Stomach (tissue), 9 donors: Measurements from ENCODE around the gene DYNC1I2. TPM values are rescaled to one million over a fixed set of nuclear protein-coding genes. Genes with fewer than 3 reads are reported as not detected.

Experiments
- DNase-seq, 2 donors: peaks; one replicate each; pipeline versions ENCODE4 v3.0.0 to v3.0.0-alpha.2; 2013 to 2019
- H3K27ac ChIP-seq, 5 donors: fragments of 200-600 bp in 4 of 5; sonication (generic) in 4 of 5; one replicate each; pipeline ENCODE4 v1.5.1; 2013 to 2019; ENCODE audit warnings: mild to moderate bottlenecking in 1 of 5, moderate library complexity in 1 of 5
- H3K27me3 ChIP-seq, 3 donors: fragments of 200-600 bp; sonication (generic); one replicate each; pipeline ENCODE4 v1.5.1; 2017 to 2019; ENCODE audit warnings: mixed run types in 1 of 3
- H3K36me3 ChIP-seq, 4 donors: fragments of 200-600 bp; sonication (generic); 1 replicate in 3 of 4; 2 replicates in 1 of 4; pipeline ENCODE4 v1.5.1; 2016 to 2019
- H3K4me1 ChIP-seq, 4 donors: fragments of 200-600 bp; sonication (generic); one replicate each; pipeline ENCODE4 v1.5.1; 2016 to 2019
- H3K4me3 ChIP-seq, 4 donors: fragments of 200-600 bp; sonication (generic) in 3 of 4; one replicate each; pipeline ENCODE4 v1.5.1; 2016 to 2019; ENCODE audit warnings: mild to moderate bottlenecking in 1 of 4
- H3K9me3 ChIP-seq, 4 donors: fragments of 200-600 bp; sonication (generic); one replicate each; pipeline ENCODE4 v1.5.1; 2016 to 2019
- EP300 ChIP-seq: sonication (generic); formaldehyde crosslinking; IDR thresholded peaks from one replicate; pipeline ENCODE4 v1.6.1; 2017; ENCODE audit warnings: antibody characterized with exemption
- POLR2A ChIP-seq, 4 donors: fragments of 450-650 bp; IDR thresholded peaks; one replicate each; pipeline ENCODE4 v1.6.1; 2016; ENCODE audit warnings: antibody characterized with exemption in 4 of 4, control low read depth in 2 of 4, mild to moderate bottlenecking in 1 of 4, moderate library complexity in 1 of 4
- POLR2AphosphoS5 ChIP-seq, 3 donors: sonication (generic); formaldehyde crosslinking; IDR thresholded peaks; one replicate each; pipeline ENCODE4 v1.6.1; 2016; ENCODE audit warnings: antibody characterized with exemption in 3 of 3
- WGBS, 5 donors: extraction: QIAGEN DNeasy Blood & Tissue Kit in 3 of 5; methylation state at CpG; one replicate each; pipeline versions ENCODE4 v1.1.5 to v1.1.7; 2013 to 2018; 5-methylcytosine and 5-hydroxymethylcytosine counted together
- intact Hi-C: fragments of 100-400 bp; cut with DNase I; formaldehyde crosslinking; loops from one replicate; pipeline ENCODE4 v1.15.1; 2023; ENCODE audit warnings: low total_unique reads
- polyA plus RNA-seq, 3 donors: library from polyadenylated mRNA; stranded (reverse); fragments of 200-250 nt; gene quantifications; one replicate each; pipeline ENCODE4 v1.2.3, GENCODE V29; 2013
- total RNA-seq, 5 donors: library from RNA; depleted of rRNA; stranded (reverse); fragments of >200 nt; gene quantifications; one replicate each; pipeline versions ENCODE4 v1.1.0 to v1.2.3, GENCODE V29; 2014 to 2016
- TF ChIP-seq, protein P1 (sequence below), 7 experiments: fragments of 450-650 bp in 4 of 7; fragments of 200-600 bp in 3 of 7; sonication (generic) in 3 of 7; IDR thresholded peaks; one replicate each; pipeline ENCODE4 v1.5.1; 2016 to 2019; ENCODE audit warnings: antibody characterized with exemption in 7 of 7, control low read depth in 2 of 7, mild to moderate bottlenecking in 1 of 7
- donor health status: healthy with polysubstance abuse.
- donor health status: Bipolar disorder and iron deficiency.
- donor health status: healthy.

Gene DYNC1I2
- total and polyA plus RNA-seq, 8 donors = 57.1 to 494 (median 90.5) TPM

DNA sequence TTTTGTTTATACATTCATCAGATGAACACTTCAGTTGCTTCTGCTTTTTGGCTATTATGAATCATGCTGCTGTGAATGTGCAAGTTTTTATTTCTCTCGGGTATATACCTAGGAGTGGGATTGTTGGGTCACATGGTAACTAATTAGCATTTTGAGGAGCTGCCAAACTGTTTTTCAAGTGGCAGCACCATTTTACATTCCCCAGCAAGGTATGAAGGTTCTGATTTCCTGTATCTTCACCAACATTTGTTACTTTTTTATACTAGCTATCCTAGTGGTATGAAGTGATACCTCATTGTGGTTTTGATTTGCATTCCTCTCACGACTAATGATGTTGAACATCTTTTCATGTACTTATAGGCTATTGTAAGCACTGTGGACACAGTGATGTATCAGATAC, 53.9 kb downstream of the DYNC1I2 start:
- no peak for DNase-seq
- H3K4me1 ChIP-seq = no peaks in the 10 kb centered on the region
- intact Hi-C loops = no loop called here
- no peak for TF ChIP-seq EP300
- TF ChIP-seq, protein P1, sequence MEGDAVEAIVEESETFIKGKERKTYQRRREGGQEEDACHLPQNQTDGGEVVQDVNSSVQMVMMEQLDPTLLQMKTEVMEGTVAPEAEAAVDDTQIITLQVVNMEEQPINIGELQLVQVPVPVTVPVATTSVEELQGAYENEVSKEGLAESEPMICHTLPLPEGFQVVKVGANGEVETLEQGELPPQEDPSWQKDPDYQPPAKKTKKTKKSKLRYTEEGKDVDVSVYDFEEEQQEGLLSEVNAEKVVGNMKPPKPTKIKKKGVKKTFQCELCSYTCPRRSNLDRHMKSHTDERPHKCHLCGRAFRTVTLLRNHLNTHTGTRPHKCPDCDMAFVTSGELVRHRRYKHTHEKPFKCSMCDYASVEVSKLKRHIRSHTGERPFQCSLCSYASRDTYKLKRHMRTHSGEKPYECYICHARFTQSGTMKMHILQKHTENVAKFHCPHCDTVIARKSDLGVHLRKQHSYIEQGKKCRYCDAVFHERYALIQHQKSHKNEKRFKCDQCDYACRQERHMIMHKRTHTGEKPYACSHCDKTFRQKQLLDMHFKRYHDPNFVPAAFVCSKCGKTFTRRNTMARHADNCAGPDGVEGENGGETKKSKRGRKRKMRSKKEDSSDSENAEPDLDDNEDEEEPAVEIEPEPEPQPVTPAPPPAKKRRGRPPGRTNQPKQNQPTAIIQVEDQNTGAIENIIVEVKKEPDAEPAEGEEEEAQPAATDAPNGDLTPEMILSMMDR (IDR thresholded peaks at IDR 0.05) = no peak
- no peak for TF ChIP-seq POLR2AphosphoS5 (IDR thresholded peaks at IDR 0.05)
- TF ChIP-seq POLR2A (IDR thresholded peaks at IDR 0.05) = no peak
- no peaks in the 10 kb centered on the region for H3K9me3 ChIP-seq
- H3K27ac ChIP-seq = no peak overlapping the region
- no peak overlapping the region for H3K4me3 ChIP-seq
- peaks cover 17 to 94% (median 91%) of the 10 kb centered on the region in 4 donors for H3K36me3 ChIP-seq
- WGBS, 5 donors = 60 to 87% (median 69%) methylated on average over 2 of the region's 2 CpGs
- H3K27me3 ChIP-seq = no peaks in the 10 kb centered on the region

DNA sequence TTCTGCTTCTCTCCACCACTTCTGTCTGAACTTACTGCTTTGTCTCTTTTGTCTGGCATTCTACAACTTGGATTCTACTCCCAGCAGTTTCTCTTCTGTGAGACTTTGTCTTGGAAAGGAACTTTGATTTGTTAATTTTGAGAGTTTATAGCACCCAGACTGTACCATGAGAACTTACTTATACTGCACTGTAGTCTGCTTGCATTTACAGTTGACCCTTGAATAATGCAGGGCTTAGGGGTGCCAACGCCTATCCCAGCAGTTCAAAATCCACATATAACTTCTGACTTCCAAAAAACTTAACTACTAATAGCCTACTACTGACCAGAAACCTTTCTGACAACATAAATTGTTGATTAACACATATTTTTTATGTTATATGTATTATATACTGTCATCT, 55.5 kb downstream of the DYNC1I2 start:
- peaks cover 24 to 98% (median 91%) of the 10 kb centered on the region in 4 donors for H3K36me3 ChIP-seq
- no peaks in the 10 kb centered on the region for H3K4me1 ChIP-seq
- H3K27me3 ChIP-seq = no peaks in the 10 kb centered on the region
- 77 to 96% (median 90%) methylated on average over 1 of the region's 1 CpG for WGBS, 5 donors
- intact Hi-C loops = no loop called here
- DNase-seq = no peak
- no peak overlapping the region for H3K27ac ChIP-seq
- TF ChIP-seq EP300 (no peak), POLR2A (IDR thresholded peaks at IDR 0.05) (no peak), POLR2AphosphoS5 (IDR thresholded peaks at IDR 0.05) (no peak)
- TF ChIP-seq, protein P1 (IDR thresholded peaks at IDR 0.05) = no peak
- H3K9me3 ChIP-seq = no peaks in the 10 kb centered on the region
- H3K4me3 ChIP-seq = no peak overlapping the region

DNA sequence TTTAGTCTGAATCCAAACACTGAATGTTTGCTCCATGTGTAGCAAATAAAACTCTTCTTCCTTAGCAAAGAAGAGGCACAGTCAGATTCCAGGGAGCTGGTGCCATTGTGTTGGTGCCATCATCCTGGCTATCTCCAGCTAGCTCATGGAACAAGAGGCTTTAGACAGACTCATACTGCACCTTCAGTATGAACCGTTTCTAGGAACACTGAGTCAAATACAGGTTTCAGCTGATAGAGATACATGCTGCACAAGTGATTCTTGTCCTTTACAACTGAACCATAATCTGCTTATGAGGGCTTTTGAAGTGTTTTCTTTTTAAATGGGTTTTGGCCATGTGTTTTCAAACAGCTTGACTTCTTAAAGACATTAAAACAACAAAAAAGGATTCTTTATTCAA, 57.9 kb downstream of the DYNC1I2 start:
- H3K27me3 ChIP-seq = no peaks in the 10 kb centered on the region
- TF ChIP-seq POLR2A (IDR thresholded peaks at IDR 0.05) = no peak
- TF ChIP-seq, protein P1 (IDR thresholded peaks at IDR 0.05) = no peak
- TF ChIP-seq POLR2AphosphoS5 (IDR thresholded peaks at IDR 0.05) = no peak
- no peak for TF ChIP-seq EP300
- no peaks in the 10 kb centered on the region for H3K4me1 ChIP-seq
- H3K9me3 ChIP-seq = no peaks in the 10 kb centered on the region
- 67 to 97% (median 79%) methylated on average over 1 of the region's 1 CpG for WGBS, 5 donors
- intact Hi-C loops = no loop called here
- DNase-seq = no peak
- H3K27ac ChIP-seq = no peak overlapping the region
- no peak overlapping the region for H3K4me3 ChIP-seq
- H3K36me3 ChIP-seq = peaks cover 27 to 95% (median 93%) of the 10 kb centered on the region in 4 donors

DNA sequence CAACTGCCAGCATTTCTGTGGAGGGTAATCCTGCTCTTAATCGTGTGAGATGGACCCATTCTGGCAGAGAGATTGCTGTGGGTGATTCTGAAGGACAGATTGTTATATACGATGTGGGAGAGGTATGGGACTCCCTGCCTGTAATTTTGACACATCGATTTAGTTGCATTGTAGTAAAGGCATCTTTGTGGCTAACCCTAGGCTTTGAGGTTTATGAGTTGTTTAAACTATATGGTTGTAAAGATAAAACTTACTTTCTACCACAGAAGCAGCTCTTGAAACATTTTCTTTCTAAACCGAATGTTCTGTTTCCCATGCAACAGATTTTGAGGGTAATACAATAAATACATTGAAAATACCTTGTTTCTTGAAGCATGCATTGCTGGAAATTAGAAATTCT, 58.5 kb downstream of the DYNC1I2 start:
- TF ChIP-seq POLR2AphosphoS5 (IDR thresholded peaks at IDR 0.05) = no peak
- TF ChIP-seq EP300 = no peak
- TF ChIP-seq POLR2A (IDR thresholded peaks at IDR 0.05) = no peak
- TF ChIP-seq, protein P1 (IDR thresholded peaks at IDR 0.05) = no peak
- Histone ChIP-seq H3K4me1 (no peaks in the 10 kb centered on the region), H3K4me3 (no peak overlapping the region), H3K9me3 (no peaks in the 10 kb centered on the region), H3K36me3 (peaks cover 31 to 96% (median 93%) of the 10 kb centered on the region in 4 donors), H3K27ac (no peak overlapping the region), H3K27me3 (no peaks in the 10 kb centered on the region)
- intact Hi-C loops = no loop called here
- DNase-seq = no peak
- 91 to 95% (median 92%) methylated on average over 4 of the region's 4 CpGs for WGBS, 5 donors
